HFFc6 (cell line): Measurements from ENCODE around the gene AVL9. TPM values are rescaled to one million over a fixed set of nuclear protein-coding genes. Genes with fewer than 3 reads are reported as not detected.
"Not testable (repeated sequence)": the region's sequence is repeated elsewhere in the genome, so short reads cannot be mapped to it uniquely, and the experiment has no call there.

Experiments
- DNase-seq: peaks from one replicate; pipeline ENCODE4 v3.0.0-alpha.2; 2018
- H3K27ac Mint-ChIP-seq: 2 replicates; pipeline ENCODE4 v1.8.0; 2020; ENCODE audit warnings: mild to moderate bottlenecking, mixed read lengths
- H3K27me3 Mint-ChIP-seq: 2 replicates; pipeline ENCODE4 v1.8.0; 2021; ENCODE audit warnings: mild to moderate bottlenecking, moderate library complexity, mixed read lengths; ENCODE audit not compliant: insufficient read depth
- H3K36me3 Mint-ChIP-seq: 2 replicates; pipeline ENCODE4 v1.8.0; 2021; ENCODE audit warnings: low read depth, mixed read lengths
- H3K4me1 Mint-ChIP-seq: 2 replicates; pipeline ENCODE4 v1.8.0; 2020; ENCODE audit warnings: low read depth, mixed read lengths
- H3K4me3 Mint-ChIP-seq: 2 replicates; pipeline ENCODE4 v1.8.0; 2020; ENCODE audit warnings: mild to moderate bottlenecking, moderate library complexity, mixed read lengths
- H3K9me3 Mint-ChIP-seq: 2 replicates; pipeline ENCODE4 v1.8.0; 2020; ENCODE audit warnings: mild to moderate bottlenecking, mixed read lengths
- total RNA-seq, 6 experiments: library from RNA; stranded (reverse); fragmentation: NEBNext Ultra II Directional; extraction: Animal tissue kit (Norgen Biotek cat#: 25700); gene quantifications; 2 replicates in 1 of 6; 3 replicates in 5 of 6; pipeline ENCODE4 v1.2.3, GENCODE V29; 2021

The AVL9 gene
- total RNA-seq, 6 experiments from 2014 or later: 31.4 to 37.3 (median 34.1) TPM

DNA sequence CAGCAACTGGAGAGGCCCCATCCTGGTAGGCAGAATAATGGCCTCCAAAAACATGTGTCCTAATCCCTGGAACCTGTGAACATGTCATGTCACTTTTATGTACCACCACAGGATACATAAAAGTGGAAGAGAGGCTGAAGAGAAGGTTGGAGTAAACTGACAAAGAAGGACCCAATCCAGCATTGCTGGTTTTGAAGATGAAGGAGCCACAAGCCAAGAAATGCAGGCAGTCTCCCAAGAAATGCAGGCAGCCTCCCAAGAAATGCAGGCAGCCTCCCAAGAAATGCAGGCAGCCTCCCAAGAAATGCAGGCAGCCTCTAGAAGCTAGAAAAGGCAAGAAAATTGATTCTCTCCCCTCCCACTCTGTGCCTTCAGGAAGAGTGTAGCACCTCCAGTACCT is 142.3 kb downstream of the AVL9 start:
- H3K36me3 Mint-ChIP-seq: peaks cover 12% of the 10 kb centered on the region
- H3K27ac Mint-ChIP-seq, H3K4me3 Mint-ChIP-seq, DNase-seq, H3K4me1 Mint-ChIP-seq, H3K27me3 Mint-ChIP-seq: not testable (repeated sequence)
- peaks cover 12% of the 10 kb centered on the region for H3K9me3 Mint-ChIP-seq

Other genes starting within 250 kb of the AVL9 start
- gene LSM5, start 5.1 kb upstream of the AVL9 start, total RNA-seq: 10 to 100 TPM; 46.7 to 64.4 (median 61.4) TPM